ENCODE data around the gene ENPP6. TPM values are rescaled to one million over a fixed set of nuclear protein-coding genes. Genes with fewer than 3 reads are reported as not detected.

ENPP6 gene
- total and polyA plus RNA-seq, 2 donors (not counting 3 experiments of a cell fraction or from before 2014, with no cell fraction given), result not detected

DNA sequence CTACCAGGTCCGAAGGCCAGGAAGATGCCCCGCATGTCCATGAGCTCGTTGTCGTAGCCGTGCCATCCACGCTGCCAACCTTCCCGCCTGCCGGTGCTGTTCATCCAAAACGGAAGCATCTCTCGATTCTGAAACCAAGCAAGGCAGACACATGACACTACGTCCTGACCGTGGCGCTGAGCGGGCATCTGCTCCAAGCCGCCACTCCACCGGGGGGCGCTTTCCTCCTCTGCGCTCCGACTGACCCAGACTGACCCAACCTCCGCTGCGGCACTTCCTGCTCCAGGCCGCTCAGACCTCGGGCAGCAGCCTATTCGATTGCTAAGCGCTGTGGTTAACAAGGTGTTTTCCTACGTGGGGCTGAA lies 120.5 kb downstream of the ENPP6 start:
- ChIA-PET POLR2A (no interaction called here), CTCF (no interaction called here)
- Histone ChIP-seq H3K9me3 (replicated peaks; ENCODE audit: control insufficient read depth, insufficient read depth, low read length) (no peaks in the 10 kb centered on the region), H3K36me3 (ENCODE audit: control insufficient read depth in 2 of 2, extremely low read depth in 1 of 2, insufficient read depth in 2 of 2, low read length in 2 of 2) (no peaks in the 10 kb centered on the region), H4K20me1 (replicated peaks; ENCODE audit: control insufficient read depth, extremely low read depth, insufficient read depth, low read length) (no peaks in the 10 kb centered on the region), H3K4me3 (replicated peaks in 1 of 3; ENCODE audit: insufficient read depth in 1 of 3, low read depth in 1 of 3, low read length in 3 of 3) (no peak overlapping the region), H3K9ac (replicated peaks; ENCODE audit: extremely low read depth, insufficient read depth, low read length) (no peak overlapping the region), H3K27me3 (ENCODE audit: control insufficient read depth in 2 of 2, insufficient read depth in 2 of 2, low read length in 2 of 2) (no peaks in the 10 kb centered on the region), H3K4me1 (ENCODE audit: control insufficient read depth, extremely low read depth, insufficient read depth, low read length) (no peaks in the 10 kb centered on the region), H3K27ac (ENCODE audit: insufficient read depth, low read depth, low read length) (no peak overlapping the region), H2AFZ (ENCODE audit: low read depth, low read length) (no peak overlapping the region), H3K9me1 (replicated peaks; ENCODE audit: control insufficient read depth, extremely low read depth, insufficient read depth, low read length) (no peaks in the 10 kb centered on the region), H3K4me2 (ENCODE audit: insufficient read depth, low read length) (no peak overlapping the region), H3K79me2 (ENCODE audit: control insufficient read depth, insufficient read depth, low read length) (no peaks in the 10 kb centered on the region)
- dilution Hi-C loops (cut with MboI; ENCODE audit: extremely low pct_ligation_motif_present, low sequenced_read_pairs) (no loop called here), intact Hi-C loops (cut with micrococcal nuclease) (no loop called here)
- TF ChIP-seq, protein P1, sequence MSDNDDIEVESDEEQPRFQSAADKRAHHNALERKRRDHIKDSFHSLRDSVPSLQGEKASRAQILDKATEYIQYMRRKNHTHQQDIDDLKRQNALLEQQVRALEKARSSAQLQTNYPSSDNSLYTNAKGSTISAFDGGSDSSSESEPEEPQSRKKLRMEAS (IDR thresholded peaks at IDR 0.05; ENCODE audit: insufficient read depth, insufficient read length), result no peak
- TF ChIP-seq, protein P2, sequence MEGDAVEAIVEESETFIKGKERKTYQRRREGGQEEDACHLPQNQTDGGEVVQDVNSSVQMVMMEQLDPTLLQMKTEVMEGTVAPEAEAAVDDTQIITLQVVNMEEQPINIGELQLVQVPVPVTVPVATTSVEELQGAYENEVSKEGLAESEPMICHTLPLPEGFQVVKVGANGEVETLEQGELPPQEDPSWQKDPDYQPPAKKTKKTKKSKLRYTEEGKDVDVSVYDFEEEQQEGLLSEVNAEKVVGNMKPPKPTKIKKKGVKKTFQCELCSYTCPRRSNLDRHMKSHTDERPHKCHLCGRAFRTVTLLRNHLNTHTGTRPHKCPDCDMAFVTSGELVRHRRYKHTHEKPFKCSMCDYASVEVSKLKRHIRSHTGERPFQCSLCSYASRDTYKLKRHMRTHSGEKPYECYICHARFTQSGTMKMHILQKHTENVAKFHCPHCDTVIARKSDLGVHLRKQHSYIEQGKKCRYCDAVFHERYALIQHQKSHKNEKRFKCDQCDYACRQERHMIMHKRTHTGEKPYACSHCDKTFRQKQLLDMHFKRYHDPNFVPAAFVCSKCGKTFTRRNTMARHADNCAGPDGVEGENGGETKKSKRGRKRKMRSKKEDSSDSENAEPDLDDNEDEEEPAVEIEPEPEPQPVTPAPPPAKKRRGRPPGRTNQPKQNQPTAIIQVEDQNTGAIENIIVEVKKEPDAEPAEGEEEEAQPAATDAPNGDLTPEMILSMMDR (IDR thresholded peaks at IDR 0.05; ENCODE audit: extremely low read depth in 1 of 2, insufficient read depth in 1 of 2, low read depth in 1 of 2, low read length in 2 of 2), result peak in 1 of 2 donors; percentile 15
- TF ChIP-seq POLR2AphosphoS5 (IDR thresholded peaks at IDR 0.05; ENCODE audit: insufficient read depth, low read depth, low read length) (no peak), MYC (IDR thresholded peaks at IDR 0.05; ENCODE audit: low read depth, low read length) (no peak)
- DNase-seq (ENCODE audit: low read depth, low spot score), result no peak
- no peak for FAIRE-seq
- no TSS peak for BruUV-seq (replicated peaks)

DNA sequence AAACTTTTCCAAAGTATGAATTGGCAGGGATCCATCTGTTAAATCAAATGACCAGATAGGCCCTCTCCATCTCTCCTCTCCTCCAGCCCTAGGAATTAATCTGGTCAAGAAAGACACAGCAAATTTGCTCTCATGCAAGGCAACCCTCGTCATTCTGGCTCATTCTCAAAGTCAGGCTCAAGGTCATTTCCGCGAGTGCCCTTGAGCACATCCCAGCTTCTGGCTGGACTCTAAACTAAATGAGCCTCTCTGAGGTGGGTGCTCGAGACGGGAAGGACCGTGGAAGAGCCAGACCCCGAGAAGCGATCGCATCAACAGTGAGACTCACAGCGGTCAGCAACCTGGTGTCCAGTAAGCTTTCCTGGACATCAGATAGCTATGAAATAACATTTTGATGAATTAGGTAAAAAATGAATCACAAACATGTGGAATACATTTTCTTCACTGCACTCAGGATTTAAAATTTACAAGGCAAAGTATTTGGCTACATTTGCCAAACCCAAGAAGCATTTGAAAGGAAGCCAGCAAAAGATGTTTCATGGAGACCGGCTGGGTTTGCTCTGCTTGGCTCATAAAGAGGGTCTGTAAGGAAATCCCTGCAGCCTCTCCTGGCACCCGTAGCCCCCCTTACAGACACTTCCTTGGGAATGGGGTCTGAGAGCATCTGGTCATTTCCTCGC lies 121.0 kb downstream of the ENPP6 start:
- no TSS peak for BruUV-seq (replicated peaks)
- Histone ChIP-seq H3K79me2 (ENCODE audit: control insufficient read depth, insufficient read depth, low read length) (no peaks in the 10 kb centered on the region), H3K4me3 (replicated peaks in 1 of 3; ENCODE audit: insufficient read depth in 1 of 3, low read depth in 1 of 3, low read length in 3 of 3) (no peak overlapping the region), H3K4me1 (ENCODE audit: control insufficient read depth, extremely low read depth, insufficient read depth, low read length) (no peaks in the 10 kb centered on the region), H3K4me2 (ENCODE audit: insufficient read depth, low read length) (no peak overlapping the region), H4K20me1 (replicated peaks; ENCODE audit: control insufficient read depth, extremely low read depth, insufficient read depth, low read length) (no peaks in the 10 kb centered on the region), H3K9me1 (replicated peaks; ENCODE audit: control insufficient read depth, extremely low read depth, insufficient read depth, low read length) (no peaks in the 10 kb centered on the region), H3K27ac (ENCODE audit: insufficient read depth, low read depth, low read length) (no peak overlapping the region), H3K27me3 (ENCODE audit: control insufficient read depth in 2 of 2, insufficient read depth in 2 of 2, low read length in 2 of 2) (no peaks in the 10 kb centered on the region), H3K36me3 (ENCODE audit: control insufficient read depth in 2 of 2, extremely low read depth in 1 of 2, insufficient read depth in 2 of 2, low read length in 2 of 2) (no peaks in the 10 kb centered on the region), H2AFZ (ENCODE audit: low read depth, low read length) (no peak overlapping the region), H3K9ac (replicated peaks; ENCODE audit: extremely low read depth, insufficient read depth, low read length) (no peak overlapping the region), H3K9me3 (replicated peaks; ENCODE audit: control insufficient read depth, insufficient read depth, low read length) (no peaks in the 10 kb centered on the region)
- FAIRE-seq, result no peak
- ChIA-PET CTCF (no interaction called here), POLR2A (no interaction called here)
- DNase-seq (ENCODE audit: low read depth, low spot score), result no peak
- dilution Hi-C loops (cut with MboI; ENCODE audit: extremely low pct_ligation_motif_present, low sequenced_read_pairs) (no loop called here), intact Hi-C loops (cut with micrococcal nuclease) (no loop called here)
- no peak for TF ChIP-seq JUN (IDR thresholded peaks at IDR 0.05; ENCODE audit: borderline replicate concordance, insufficient read depth, insufficient read length, low read depth)
- no peak for TF ChIP-seq POLR2A (IDR thresholded peaks at IDR 0.05; ENCODE audit: low read depth, low read length)
- no peak for TF ChIP-seq MYC (IDR thresholded peaks at IDR 0.05; ENCODE audit: low read depth, low read length)
- TF ChIP-seq, protein P2 (IDR thresholded peaks at IDR 0.05; ENCODE audit: extremely low read depth in 1 of 2, insufficient read depth in 1 of 2, low read depth in 1 of 2, low read length in 2 of 2), result no peak
- no peak for TF ChIP-seq EZH2 (IDR thresholded peaks at IDR 0.05; ENCODE audit: borderline replicate concordance, low read depth, low read length, severe bottlenecking)
- no peak for TF ChIP-seq FOS (IDR thresholded peaks at IDR 0.05; ENCODE audit: borderline replicate concordance, insufficient read depth, low read length)
- no peak for TF ChIP-seq POLR2AphosphoS5 (IDR thresholded peaks at IDR 0.05; ENCODE audit: insufficient read depth, low read depth, low read length)
- TF ChIP-seq, protein P1 (IDR thresholded peaks at IDR 0.05; ENCODE audit: insufficient read depth, insufficient read length), result no peak
- no peak for TF ChIP-seq GATA2 (IDR thresholded peaks at IDR 0.05; ENCODE audit: insufficient read depth, insufficient read length, low read depth, low read length)

Data from endothelial cell of umbilical vein (primary cell).